GM12891 (cell line): ENCODE measurements around the gene HOXD10.

Experiments used
- PAX5 ChIP-seq: IDR thresholded peaks from 2 replicates; pipeline ENCODE4 v1.6.1; 2011; ENCODE audit warnings: low read length, moderate library complexity, mild to moderate bottlenecking; ENCODE audit not compliant: insufficient read depth, severe bottlenecking
- POLR2A ChIP-seq: IDR thresholded peaks from 2 replicates; pipeline ENCODE4 v1.6.1; 2011; ENCODE audit warnings: low read depth, low read length, control low read depth
- POLR2AphosphoS5 ChIP-seq: IDR thresholded peaks from 2 replicates; pipeline ENCODE4 v1.6.1; 2011; ENCODE audit warnings: low read depth, low read length, control low read depth
- POU2F2 ChIP-seq: IDR thresholded peaks from 2 replicates; pipeline ENCODE4 v1.6.1; 2011; ENCODE audit warnings: low read depth, mild to moderate bottlenecking, control low read depth, low read length, moderate library complexity
- SPI1 ChIP-seq: IDR thresholded peaks from 2 replicates; pipeline ENCODE4 v1.6.1; 2011; ENCODE audit warnings: low read depth, low read length, control low read depth
- TAF1 ChIP-seq: IDR thresholded peaks from 2 replicates; pipeline ENCODE4 v1.6.1; 2011; ENCODE audit warnings: low read depth, low read length, control low read depth

DNA sequence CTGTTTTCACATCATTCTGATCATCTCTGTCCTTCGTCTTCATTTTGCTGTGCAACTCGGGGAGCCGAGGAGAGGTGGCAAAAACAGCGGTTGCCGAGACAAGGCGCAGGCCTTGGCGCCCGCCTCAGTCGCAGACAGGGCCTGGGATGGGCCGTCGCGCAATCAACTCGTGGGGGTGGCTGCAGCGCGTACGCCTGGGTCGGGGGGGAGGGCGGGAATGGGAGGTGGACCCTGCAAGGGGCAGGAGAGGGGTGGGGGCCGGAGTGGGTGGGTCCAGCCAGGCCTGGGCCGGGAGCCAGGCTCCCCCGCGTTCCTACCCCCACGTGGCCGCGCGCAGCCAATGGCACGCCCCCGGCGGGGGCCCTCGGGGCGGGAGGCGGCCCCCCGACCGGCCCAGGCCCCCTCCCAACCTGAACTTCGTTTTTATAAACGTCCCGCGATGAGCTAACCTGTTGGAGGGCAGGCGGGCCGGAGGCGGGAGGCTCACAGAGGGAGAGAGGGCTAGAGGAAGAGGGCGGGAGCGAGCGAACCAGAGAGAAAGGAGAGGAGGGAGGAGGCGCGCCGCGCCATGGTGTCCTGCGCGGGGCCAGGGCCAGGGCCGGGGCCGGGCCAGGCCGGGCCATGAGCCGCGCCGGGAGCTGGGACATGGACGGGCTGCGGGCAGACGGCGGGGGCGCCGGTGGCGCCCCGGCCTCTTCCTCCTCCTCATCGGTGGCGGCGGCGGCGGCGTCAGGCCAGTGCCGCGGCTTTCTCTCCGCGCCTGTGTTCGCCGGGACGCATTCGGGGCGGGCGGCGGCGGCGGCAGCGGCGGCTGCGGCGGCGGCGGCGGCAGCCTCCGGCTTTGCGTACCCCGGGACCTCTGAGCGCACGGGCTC lies 24.1 kb upstream of the HOXD10 start, which contains the start of gene HOXD13:
- TF ChIP-seq POLR2A, result no peak
- TF ChIP-seq TAF1, result no peak
- TF ChIP-seq PAX5, result no peak
- no peak for TF ChIP-seq POLR2AphosphoS5
- TF ChIP-seq SPI1, result no peak
- TF ChIP-seq POU2F2, result no peak
